Measurements from ENCODE around the gene CTU1.

DNA sequence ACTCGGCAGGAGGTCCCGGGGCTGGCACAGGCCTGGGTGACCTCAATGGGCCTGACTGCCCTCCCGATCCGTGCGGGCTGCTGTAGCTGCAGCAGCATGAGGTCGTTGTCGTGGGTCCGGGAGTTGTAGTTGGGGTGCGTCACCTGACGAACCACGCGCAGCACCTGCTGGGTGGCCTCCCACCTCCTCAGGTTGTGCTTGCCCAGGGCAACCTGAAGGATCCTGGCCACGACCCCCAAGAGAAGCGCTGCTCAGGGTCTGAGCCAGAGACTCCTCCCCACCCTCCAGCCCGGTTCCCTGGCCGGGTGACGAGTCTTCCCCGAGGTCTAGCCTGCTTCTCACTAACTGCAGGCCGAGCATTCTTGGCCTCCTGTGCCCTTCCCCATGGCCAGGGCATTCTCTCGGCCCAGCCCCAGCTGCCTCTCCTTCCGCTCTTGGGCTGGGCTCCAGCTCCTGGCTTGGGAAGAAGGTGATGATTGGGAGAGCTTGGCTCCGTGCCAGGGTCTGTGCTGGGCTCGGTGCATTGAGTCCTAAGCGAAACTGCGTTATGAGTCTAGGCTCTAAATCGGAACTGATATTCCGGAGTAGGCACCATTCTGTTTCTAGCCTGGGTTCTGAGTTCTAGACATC, 28.6 kb downstream of the CTU1 start:
- TF ChIP-seq, protein P1, sequence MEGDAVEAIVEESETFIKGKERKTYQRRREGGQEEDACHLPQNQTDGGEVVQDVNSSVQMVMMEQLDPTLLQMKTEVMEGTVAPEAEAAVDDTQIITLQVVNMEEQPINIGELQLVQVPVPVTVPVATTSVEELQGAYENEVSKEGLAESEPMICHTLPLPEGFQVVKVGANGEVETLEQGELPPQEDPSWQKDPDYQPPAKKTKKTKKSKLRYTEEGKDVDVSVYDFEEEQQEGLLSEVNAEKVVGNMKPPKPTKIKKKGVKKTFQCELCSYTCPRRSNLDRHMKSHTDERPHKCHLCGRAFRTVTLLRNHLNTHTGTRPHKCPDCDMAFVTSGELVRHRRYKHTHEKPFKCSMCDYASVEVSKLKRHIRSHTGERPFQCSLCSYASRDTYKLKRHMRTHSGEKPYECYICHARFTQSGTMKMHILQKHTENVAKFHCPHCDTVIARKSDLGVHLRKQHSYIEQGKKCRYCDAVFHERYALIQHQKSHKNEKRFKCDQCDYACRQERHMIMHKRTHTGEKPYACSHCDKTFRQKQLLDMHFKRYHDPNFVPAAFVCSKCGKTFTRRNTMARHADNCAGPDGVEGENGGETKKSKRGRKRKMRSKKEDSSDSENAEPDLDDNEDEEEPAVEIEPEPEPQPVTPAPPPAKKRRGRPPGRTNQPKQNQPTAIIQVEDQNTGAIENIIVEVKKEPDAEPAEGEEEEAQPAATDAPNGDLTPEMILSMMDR (IDR thresholded peaks at IDR 0.05; ENCODE audit: poor library complexity): no peak
- no peak for TF ChIP-seq EZH2 (IDR thresholded peaks at IDR 0.05; ENCODE audit: borderline replicate concordance)
